A549 treated with AZD9567 at 1 μM for 4 hours (cell line): Measurements from ENCODE around the gene FAM47B. TPM values are rescaled to one million over a fixed set of nuclear protein-coding genes. Genes with fewer than 3 reads are reported as not detected.

Experiments
- total RNA-seq: library from RNA; stranded (reverse); fragments of 200-300 nt; extraction: Qiagen RNA extraction; gene quantifications from 5 replicates; pipeline ENCODE4 v1.2.3, GENCODE V29; 2022; ENCODE audit not compliant: insufficient read depth

The FAM47B gene
- total RNA-seq: not detected in 5 replicates

GRCh38 chrX:34942496-34942895 lies at the start of gene FAM47B:
FAM47B (plus strand) TSS chrX:34942796; CDS start chrX:34942832, 36 bp downstream.

